Prostate gland (tissue), 2 donors: ENCODE measurements around the gene PURA. TPM values are rescaled to one million over a fixed set of nuclear protein-coding genes. Genes with fewer than 3 reads are reported as not detected.
A peak's percentile ranks its signal among the peaks of the same experiment; 100 is the strongest.

ENCODE experiments used
- DNase-seq: peaks from one replicate; pipeline ENCODE4 v3.0.0-alpha.2; 2019; ENCODE audit warnings: low spot score
- H3K27ac ChIP-seq, 2 donors: fragments of 200-600 bp; sonication (generic); 2 replicates each; pipeline ENCODE4 v1.5.1; 2017 to 2019
- H3K27me3 ChIP-seq: fragments of 200-600 bp; sonication (generic); replicated peaks from 2 replicates; pipeline ENCODE4 v1.5.1; 2019; ENCODE audit not compliant: insufficient read depth
- H3K36me3 ChIP-seq, 2 donors: fragments of 200-600 bp; sonication (generic); 1 replicate in 1 of 2; 2 replicates in 1 of 2; pipeline versions ENCODE4 v1.5.1 to v1.8.1; 2017 to 2019
- H3K4me1 ChIP-seq: fragments of 200-600 bp; sonication (generic); replicated peaks from 2 replicates; pipeline ENCODE4 v1.5.1; 2019
- H3K4me3 ChIP-seq, 2 donors: fragments of 200-600 bp; sonication (generic); 2 replicates each; pipeline ENCODE4 v1.5.1; 2017 to 2019
- H3K9me3 ChIP-seq: fragments of 200-600 bp; sonication (generic); 2 replicates; pipeline ENCODE4 v1.5.1; 2017
- POLR2A ChIP-seq: fragments of 450-650 bp; IDR thresholded peaks from one replicate; pipeline ENCODE4 v1.6.1; 2016; ENCODE audit warnings: antibody characterized with exemption, mild to moderate bottlenecking
- POLR2AphosphoS5 ChIP-seq: sonication (generic); formaldehyde crosslinking; IDR thresholded peaks from one replicate; pipeline ENCODE4 v1.6.1; 2017; ENCODE audit warnings: antibody characterized with exemption
- WGBS: methylation state at CpG from one replicate; pipeline ENCODE4 v1.1.5; 2018; 5-methylcytosine and 5-hydroxymethylcytosine counted together
- intact Hi-C: fragments of 100-400 bp; cut with DNase I; formaldehyde crosslinking; loops from one replicate; pipeline ENCODE4 v1.14.2; 2022
- total RNA-seq, 2 donors: library from RNA; depleted of rRNA; stranded (reverse); fragments of >200 nt; gene quantifications; one replicate each; pipeline ENCODE4 v1.1.0, GENCODE V29; 2016
- TF ChIP-seq, protein P1 (sequence below), 4 experiments: fragments of 200-600 bp in 2 of 4; fragments of 450-650 bp in 2 of 4; sonication (generic) in 2 of 4; IDR thresholded peaks; 1 replicate in 3 of 4; 2 replicates in 1 of 4; pipeline ENCODE4 v1.5.1; 2016 to 2019; ENCODE audit warnings: antibody characterized with exemption in 4 of 4, mild to moderate bottlenecking in 2 of 4, moderate library complexity in 2 of 4

The PURA gene
- total RNA-seq, 2 donors from 2014 or later, result 24.2 to 27.2 TPM

DNA sequence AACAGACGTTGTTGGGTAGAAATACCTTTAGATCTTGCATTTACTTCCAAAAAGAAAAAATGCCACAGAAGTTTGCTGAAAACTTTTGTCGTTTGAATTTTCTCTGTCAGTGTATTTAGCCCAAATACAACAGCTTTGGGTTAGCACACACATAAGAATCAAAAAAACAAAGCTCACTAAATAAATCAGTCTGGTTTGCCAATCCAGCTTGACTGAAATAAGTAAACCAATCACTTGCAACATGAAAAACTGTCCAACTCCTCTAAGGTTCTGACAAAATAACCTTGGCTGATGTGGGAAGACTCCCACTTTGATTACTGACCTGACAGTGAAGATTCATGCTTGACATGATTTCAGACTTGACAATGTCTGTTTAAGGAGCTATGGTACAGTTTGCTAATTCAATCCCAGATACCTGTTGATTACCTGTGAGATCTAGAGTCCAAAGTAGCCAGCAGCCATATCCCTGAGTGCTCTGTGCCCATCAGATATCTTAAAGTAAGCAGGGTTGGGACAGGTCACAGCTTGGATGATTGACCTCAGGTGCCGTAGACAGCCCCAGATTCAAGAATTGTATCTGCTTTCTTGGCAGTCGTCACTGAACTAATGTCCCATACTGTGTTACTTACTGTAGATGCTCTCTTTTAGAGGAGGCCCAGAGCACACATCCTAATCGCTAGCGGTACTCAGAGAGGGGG, 12.6 kb downstream of the PURA start:
- DNase-seq, result no peak
- Histone ChIP-seq H3K27ac (no peak overlapping the region), H3K9me3 (no peaks in the 10 kb centered on the region), H3K4me1 (no peaks in the 10 kb centered on the region), H3K36me3 (no peaks in the 10 kb centered on the region), H3K27me3 (no peaks in the 10 kb centered on the region), H3K4me3 (no peak overlapping the region)
- 78% methylated on average over 6 of the region's 6 CpGs for WGBS
- TF ChIP-seq, protein P1, sequence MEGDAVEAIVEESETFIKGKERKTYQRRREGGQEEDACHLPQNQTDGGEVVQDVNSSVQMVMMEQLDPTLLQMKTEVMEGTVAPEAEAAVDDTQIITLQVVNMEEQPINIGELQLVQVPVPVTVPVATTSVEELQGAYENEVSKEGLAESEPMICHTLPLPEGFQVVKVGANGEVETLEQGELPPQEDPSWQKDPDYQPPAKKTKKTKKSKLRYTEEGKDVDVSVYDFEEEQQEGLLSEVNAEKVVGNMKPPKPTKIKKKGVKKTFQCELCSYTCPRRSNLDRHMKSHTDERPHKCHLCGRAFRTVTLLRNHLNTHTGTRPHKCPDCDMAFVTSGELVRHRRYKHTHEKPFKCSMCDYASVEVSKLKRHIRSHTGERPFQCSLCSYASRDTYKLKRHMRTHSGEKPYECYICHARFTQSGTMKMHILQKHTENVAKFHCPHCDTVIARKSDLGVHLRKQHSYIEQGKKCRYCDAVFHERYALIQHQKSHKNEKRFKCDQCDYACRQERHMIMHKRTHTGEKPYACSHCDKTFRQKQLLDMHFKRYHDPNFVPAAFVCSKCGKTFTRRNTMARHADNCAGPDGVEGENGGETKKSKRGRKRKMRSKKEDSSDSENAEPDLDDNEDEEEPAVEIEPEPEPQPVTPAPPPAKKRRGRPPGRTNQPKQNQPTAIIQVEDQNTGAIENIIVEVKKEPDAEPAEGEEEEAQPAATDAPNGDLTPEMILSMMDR (IDR thresholded peaks at IDR 0.05), result no peak
- TF ChIP-seq POLR2A (no peak), POLR2AphosphoS5 (no peak)
- intact Hi-C loops, result no loop called here

DNA sequence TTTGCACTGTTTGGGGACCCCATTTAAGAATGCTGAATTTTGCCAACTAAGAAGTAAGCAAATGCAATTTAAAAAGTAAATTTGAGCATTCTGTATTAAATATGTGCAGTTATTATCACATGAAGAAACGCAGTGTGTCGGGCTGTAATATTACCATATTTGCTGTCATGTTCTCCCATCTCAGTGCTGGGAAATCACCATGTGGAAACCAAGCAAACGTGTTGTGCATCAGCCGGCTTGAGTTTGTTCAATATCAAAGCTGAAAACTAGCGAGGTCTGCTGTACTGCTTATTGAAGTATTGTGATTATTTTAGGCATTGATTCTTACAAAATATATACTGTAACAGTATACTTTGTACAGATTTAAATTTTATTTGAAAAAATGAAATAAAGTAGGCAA, 14.5 kb downstream of the PURA start:
- 92% methylated on average over 5 of the region's 5 CpGs for WGBS
- no peak for DNase-seq

DNA sequence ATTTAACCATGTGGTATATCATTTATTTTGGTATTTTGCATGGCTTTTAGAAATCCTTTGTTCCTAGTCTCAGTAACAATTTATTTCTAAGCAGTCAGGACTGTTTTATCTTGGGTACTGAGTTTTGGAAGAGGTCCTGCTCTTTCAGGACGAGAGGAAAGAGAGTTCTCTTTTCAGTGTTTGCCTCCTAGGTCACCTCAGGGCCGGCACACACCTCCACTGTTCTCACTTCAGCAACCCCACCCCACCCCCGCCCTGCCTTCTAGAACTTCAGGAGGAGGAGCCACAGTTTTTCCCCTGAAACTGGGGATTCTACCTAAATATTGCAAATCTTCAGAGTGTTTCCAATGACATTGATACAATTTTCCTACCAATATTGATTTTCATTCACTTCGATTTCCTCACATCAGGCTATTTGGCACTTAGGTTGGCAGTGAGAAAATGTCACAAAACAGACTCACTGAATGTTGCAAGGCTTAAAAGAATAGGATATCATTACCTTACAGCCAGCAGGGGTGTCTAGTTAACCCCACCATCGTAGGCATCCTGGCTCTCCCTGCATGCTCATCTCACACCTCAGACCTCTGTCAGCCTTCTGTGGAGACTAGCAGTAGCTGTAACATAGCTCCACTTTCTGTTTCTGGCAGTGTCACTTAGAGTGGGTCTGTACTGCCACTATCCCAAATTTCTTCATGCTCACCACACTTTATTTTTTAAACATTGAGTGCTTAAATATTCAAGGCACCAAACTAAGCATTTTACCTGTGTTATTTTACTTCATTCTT, 17.2 kb downstream of the PURA start:
- Histone ChIP-seq H3K27ac (no peak overlapping the region), H3K27me3 (no peaks in the 10 kb centered on the region), H3K36me3 (no peaks in the 10 kb centered on the region), H3K4me3 (no peak overlapping the region), H3K4me1 (no peaks in the 10 kb centered on the region), H3K9me3 (no peaks in the 10 kb centered on the region)
- WGBS, result 68% methylated on average over 5 of the region's 5 CpGs
- no peak for TF ChIP-seq POLR2A
- TF ChIP-seq, protein P1 (IDR thresholded peaks at IDR 0.05), result no peak
- no peak for TF ChIP-seq POLR2AphosphoS5
- no peak for DNase-seq
- intact Hi-C loops, result no loop called here

More for the DNA sequence above, 14.5 kb downstream of the PURA start:
- H3K9me3 ChIP-seq, result no peaks in the 10 kb centered on the region
- no peaks in the 10 kb centered on the region for H3K27me3 ChIP-seq
- H3K36me3 ChIP-seq, result no peaks in the 10 kb centered on the region
- TF ChIP-seq POLR2A (no peak), POLR2AphosphoS5 (no peak)
- TF ChIP-seq, protein P1 (IDR thresholded peaks at IDR 0.05), result no peak
- no peak overlapping the region for H3K27ac ChIP-seq
- H3K4me3 ChIP-seq, result no peak overlapping the region
- no peaks in the 10 kb centered on the region for H3K4me1 ChIP-seq
- intact Hi-C loops, result no loop called here

DNA sequence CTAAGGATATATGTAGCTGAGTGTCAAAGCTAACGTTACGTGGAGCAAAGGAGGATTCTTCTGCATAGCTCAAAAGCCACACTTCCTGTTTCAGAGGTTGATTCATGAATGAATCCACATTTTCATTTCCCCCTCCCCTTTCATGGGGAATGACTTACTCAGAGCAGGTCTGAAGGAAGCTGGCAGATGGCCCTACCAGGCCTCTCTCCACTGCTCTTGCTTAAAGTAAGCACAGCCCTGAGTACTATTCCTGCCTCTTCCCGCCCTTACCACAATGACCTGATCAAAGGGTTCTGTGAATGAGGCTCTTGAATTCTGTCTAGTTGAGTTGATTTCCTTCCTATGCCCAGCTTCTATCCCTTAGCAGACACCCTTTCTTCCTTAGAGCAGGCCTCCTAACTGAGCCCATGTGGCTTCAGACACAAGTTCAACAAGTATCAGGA, 18.1 kb downstream of the PURA start:
- Histone ChIP-seq H3K4me3 (no peak overlapping the region), H3K4me1 (no peaks in the 10 kb centered on the region), H3K27ac (no peak overlapping the region), H3K36me3 (no peaks in the 10 kb centered on the region), H3K9me3 (no peaks in the 10 kb centered on the region), H3K27me3 (no peaks in the 10 kb centered on the region)
- 55% methylated on average over 3 of the region's 3 CpGs for whole genome bisulfite sequencing
- intact Hi-C loops, result no loop called here
- DNase-seq, result peak; percentile 33
- no peak for TF ChIP-seq POLR2A
- no peak for TF ChIP-seq POLR2AphosphoS5
- TF ChIP-seq, protein P1 (IDR thresholded peaks at IDR 0.05), result no peak
